A549 (cell line): ENCODE measurements around the gene TMEM86B. TPM values are rescaled to one million over a fixed set of nuclear protein-coding genes. Genes with fewer than 3 reads are reported as not detected.
"Not testable (repeated sequence)": the region's sequence is repeated elsewhere in the genome, so short reads cannot be mapped to it uniquely, and the experiment has no call there.

Experiments used
- ATAC-seq, 2 experiments: fragments of 200-7000 bp in 1 of 2; fragments of >200 bp in 1 of 2; cut with Nextera tagmentation in 1 of 2; cut with Tn5 transposase in 1 of 2; 3 replicates each; pipeline versions ENCODE4 v1.8.0 to v1.9.1; 2018 to 2020; ENCODE audit warnings: mild to moderate bottlenecking in 1 of 2, moderate library complexity in 1 of 2
- CTCF ChIA-PET: fragments of 300-600 bp; sonication (Branson Sonifier 250); formaldehyde crosslinking; extraction: SDS; loops from one replicate; lab custom pipeline; 2021; ENCODE audit warnings: antibody characterized with exemption, inconsistent platforms; lab: Yijun Ruan, JAX
- POLR2A ChIA-PET: fragments of 350-600 bp; formaldehyde crosslinking; extraction: SDS; loops from one replicate; lab custom pipeline; 2021; ENCODE audit warnings: antibody characterized with exemption, inconsistent platforms; lab: Yijun Ruan, JAX
- DNase-seq, 2 experiments: peaks; one replicate each; pipeline versions ENCODE4 v3.0.0 to v3.0.0-alpha.2; 2011 to 2016; ENCODE audit warnings: low read depth in 1 of 2, low spot score in 1 of 2
- FAIRE-seq: peaks from 2 replicates; lab custom pipeline; 2011; peaks lifted over from hg19 to GRCh38; lab: Jason Lieb, UNC
- H3K27ac ChIP-seq, 2 experiments: fragments of >200 bp; sonication (Bioruptor Twin); formaldehyde crosslinking; 3 replicates each; pipeline ENCODE4 v1.5.1; 2016 to 2017
- H3K4me1 ChIP-seq: fragments of >200 bp; sonication (Bioruptor Twin); formaldehyde crosslinking; 3 replicates; pipeline ENCODE4 v1.6.1; 2016
- H3K4me2 ChIP-seq: fragments of >200 bp; sonication (Bioruptor Twin); formaldehyde crosslinking; 3 replicates; pipeline ENCODE4 v1.6.1; 2016
- H3K4me3 ChIP-seq: fragments of >200 bp; sonication (Bioruptor Twin); formaldehyde crosslinking; 3 replicates; pipeline ENCODE4 v1.5.1; 2016
- H3K9me3 ChIP-seq: fragments of >200 bp; sonication (Bioruptor Twin); formaldehyde crosslinking; 3 replicates; pipeline ENCODE4 v1.6.1; 2016
- EHMT2 ChIP-seq: fragments of 200-600 bp; sonication (generic); IDR thresholded peaks from 2 replicates; pipeline ENCODE4 v1.6.1; 2016; ENCODE audit warnings: antibody characterized with exemption, low read depth, mild to moderate bottlenecking, moderate library complexity
- GATA3 ChIP-seq: IDR thresholded peaks from 2 replicates; pipeline ENCODE4 v1.6.1; 2012; ENCODE audit warnings: borderline replicate concordance
- JUN ChIP-seq, 2 experiments: fragments of >200 bp; sonication (Bioruptor Twin); formaldehyde crosslinking; IDR thresholded peaks; 2 replicates in 1 of 2; 3 replicates in 1 of 2; pipeline ENCODE4 v1.6.1; 2016 to 2017
- KDM1A ChIP-seq: fragments of 200-600 bp; sonication (generic); IDR thresholded peaks from 2 replicates; pipeline ENCODE4 v1.6.1; 2016; ENCODE audit warnings: low read depth, mild to moderate bottlenecking
- NFE2L2 ChIP-seq: fragments of 150-350 bp; conservative IDR thresholded peaks from 2 replicates; pipeline ENCODE4 v1.6.1; 2014; ENCODE audit warnings: low read length
- NPAS2 ChIP-seq: fragments of 250-450 bp; sonication (Bioruptor Pico); IDR thresholded peaks from 2 replicates; pipeline ENCODE4 v1.8.0; 2022; ENCODE audit warnings: mild to moderate bottlenecking, moderate library complexity, borderline replicate concordance
- PHF8 ChIP-seq: fragments of 200-600 bp; sonication (generic); IDR thresholded peaks from 2 replicates; pipeline ENCODE4 v1.6.1; 2016; ENCODE audit warnings: low read depth, mild to moderate bottlenecking, antibody characterized with exemption, moderate library complexity, borderline replicate concordance
- RAD21 ChIP-seq, 2 experiments: fragments of >200 bp in 1 of 2; sonication (Bioruptor Twin) in 1 of 2; formaldehyde crosslinking in 1 of 2; IDR thresholded peaks in 1 of 2; conservative IDR thresholded peaks in 1 of 2; 2 replicates in 1 of 2; 3 replicates in 1 of 2; pipeline ENCODE4 v1.6.1; 2012 to 2018; ENCODE audit warnings: inconsistent platforms in 1 of 2
- RFX5 ChIP-seq: fragments of 450-650 bp; IDR thresholded peaks from 2 replicates; pipeline ENCODE4 v1.7.1; 2014; ENCODE audit warnings: antibody characterized with exemption, mild to moderate bottlenecking, moderate library complexity
- SMC3 ChIP-seq: fragments of >200 bp; sonication (Bioruptor Twin); formaldehyde crosslinking; IDR thresholded peaks from 3 replicates; pipeline ENCODE4 v1.6.1; 2018; ENCODE audit warnings: inconsistent platforms
- SREBF2 ChIP-seq: fragments of 450-650 bp; IDR thresholded peaks from 2 replicates; pipeline ENCODE4 v1.6.1; 2014; ENCODE audit warnings: mild to moderate bottlenecking, moderate library complexity
- TP53 ChIP-seq: fragments of 250-450 bp; sonication (Bioruptor Pico); IDR thresholded peaks from 2 replicates; pipeline ENCODE4 v1.5.0; 2021; ENCODE audit warnings: mild to moderate bottlenecking, moderate library complexity
- WGBS: methylation state at CpG from one replicate; pipeline ENCODE4 v1.1.6; 2017; ENCODE audit errors: missing lambda C conversion rate; 5-methylcytosine and 5-hydroxymethylcytosine counted together
- polyA plus RNA-seq, 4 experiments: library from polyadenylated mRNA; depleted of rRNA in 3 of 4; stranded (reverse); fragments of >200 nt; fragmentation: RNase III in 1 of 4; extraction: RNeasy Plus Mini Kit Qiagen cat#74134 plus additional on column Dnase treatment in 1 of 4; gene quantifications; 2 replicates in 3 of 4; 3 replicates in 1 of 4; pipeline ENCODE4 v1.2.3, GENCODE V29; 2011 to 2017
- TF ChIP-seq, protein P1 (sequence below): fragments of >200 bp; sonication (Bioruptor Twin); formaldehyde crosslinking; IDR thresholded peaks from 3 replicates; pipeline ENCODE4 v1.5.1; 2016
- TF ChIP-seq, protein P2 (sequence below): IDR thresholded peaks from 2 replicates; pipeline ENCODE4 v1.6.1; 2012
- TF ChIP-seq, protein P3 (sequence below): fragments of 450-650 bp; IDR thresholded peaks from 2 replicates; pipeline ENCODE4 v1.6.1; 2014; ENCODE audit warnings: antibody characterized with exemption
- TF ChIP-seq, protein P4 (sequence below): IDR thresholded peaks from 2 replicates; pipeline ENCODE4 v1.6.1; 2012
- TF ChIP-seq, protein P5 (sequence below): fragments of 150-350 bp; IDR thresholded peaks from 2 replicates; pipeline ENCODE4 v1.6.1; 2014; ENCODE audit warnings: low read depth, mild to moderate bottlenecking, low read length
- TF ChIP-seq, protein P6 (sequence below): IDR thresholded peaks from 2 replicates; pipeline ENCODE4 v1.6.1; 2012; ENCODE audit warnings: low read depth, borderline replicate concordance

TMEM86B gene
- polyA plus RNA-seq, 2 of the 4 experiments (the other 2 are of a cell fraction) = 1.6 to 3.4 TPM

DNA sequence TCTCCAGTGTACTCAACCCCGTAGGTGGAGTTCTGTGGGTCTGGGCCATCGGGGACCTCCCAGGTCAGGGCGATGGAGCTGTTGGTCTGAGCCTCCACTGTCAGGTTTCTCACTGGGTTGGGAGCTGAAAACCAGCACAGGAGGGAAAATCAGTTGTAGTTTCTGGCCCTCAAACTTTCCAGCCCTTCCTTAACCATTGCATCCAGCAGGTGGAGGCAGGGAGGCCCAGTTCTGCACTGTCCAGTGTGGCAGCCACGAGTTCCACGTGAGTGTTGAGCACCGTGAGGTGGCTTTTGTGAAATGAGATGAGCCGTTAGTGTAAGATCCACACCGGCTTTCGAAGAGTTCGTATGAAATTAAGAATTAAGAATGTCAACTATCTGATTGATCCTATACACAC, 26.4 kb downstream of the TMEM86B start:
- POLR2A ChIA-PET = interaction anchor here (0.7 kb wide), 1 partner anchor 19 kb away, joined by 3 read pairs; no protein-coding TSS in a partner anchor
- DNase-seq = peak in 1 of 2 experiments; percentile 59
- not testable (repeated sequence) for H3K4me3 ChIP-seq, H3K27ac ChIP-seq, H3K9me3 ChIP-seq, FAIRE-seq, H3K4me2 ChIP-seq, H3K4me1 ChIP-seq
- WGBS = 79% methylated on average over 10 of the region's 10 CpGs
- CTCF ChIA-PET = interaction anchor here (0.7 to 3.7 kb wide), 12 partner anchors 10 to 301 kb away, joined by 3 to 17 read pairs (median 4); partner anchors contain the start of gene PPP6R1
- peak; percentile 41 to 46; a peak in 3 of 6 replicates for ATAC-seq
- TF ChIP-seq, protein P1, sequence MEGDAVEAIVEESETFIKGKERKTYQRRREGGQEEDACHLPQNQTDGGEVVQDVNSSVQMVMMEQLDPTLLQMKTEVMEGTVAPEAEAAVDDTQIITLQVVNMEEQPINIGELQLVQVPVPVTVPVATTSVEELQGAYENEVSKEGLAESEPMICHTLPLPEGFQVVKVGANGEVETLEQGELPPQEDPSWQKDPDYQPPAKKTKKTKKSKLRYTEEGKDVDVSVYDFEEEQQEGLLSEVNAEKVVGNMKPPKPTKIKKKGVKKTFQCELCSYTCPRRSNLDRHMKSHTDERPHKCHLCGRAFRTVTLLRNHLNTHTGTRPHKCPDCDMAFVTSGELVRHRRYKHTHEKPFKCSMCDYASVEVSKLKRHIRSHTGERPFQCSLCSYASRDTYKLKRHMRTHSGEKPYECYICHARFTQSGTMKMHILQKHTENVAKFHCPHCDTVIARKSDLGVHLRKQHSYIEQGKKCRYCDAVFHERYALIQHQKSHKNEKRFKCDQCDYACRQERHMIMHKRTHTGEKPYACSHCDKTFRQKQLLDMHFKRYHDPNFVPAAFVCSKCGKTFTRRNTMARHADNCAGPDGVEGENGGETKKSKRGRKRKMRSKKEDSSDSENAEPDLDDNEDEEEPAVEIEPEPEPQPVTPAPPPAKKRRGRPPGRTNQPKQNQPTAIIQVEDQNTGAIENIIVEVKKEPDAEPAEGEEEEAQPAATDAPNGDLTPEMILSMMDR = peak; percentile 25; the same call in 1 of the 3 replicates
- peak in 1 of 2 experiments; percentile 27; a peak in 2 of 5 replicates for TF ChIP-seq RAD21 (conservative IDR thresholded peaks at IDR 0.05 in 1 of 2, IDR thresholded peaks at IDR 0.05 in 1 of 2)
- TF ChIP-seq, protein P2, sequence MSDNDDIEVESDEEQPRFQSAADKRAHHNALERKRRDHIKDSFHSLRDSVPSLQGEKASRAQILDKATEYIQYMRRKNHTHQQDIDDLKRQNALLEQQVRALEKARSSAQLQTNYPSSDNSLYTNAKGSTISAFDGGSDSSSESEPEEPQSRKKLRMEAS = 0 out of 2 replicates have a peak, but pooled peaks have one; percentile 24
- TF ChIP-seq SMC3 = peak; percentile 31; the same call in 1 of the 3 replicates

DNA sequence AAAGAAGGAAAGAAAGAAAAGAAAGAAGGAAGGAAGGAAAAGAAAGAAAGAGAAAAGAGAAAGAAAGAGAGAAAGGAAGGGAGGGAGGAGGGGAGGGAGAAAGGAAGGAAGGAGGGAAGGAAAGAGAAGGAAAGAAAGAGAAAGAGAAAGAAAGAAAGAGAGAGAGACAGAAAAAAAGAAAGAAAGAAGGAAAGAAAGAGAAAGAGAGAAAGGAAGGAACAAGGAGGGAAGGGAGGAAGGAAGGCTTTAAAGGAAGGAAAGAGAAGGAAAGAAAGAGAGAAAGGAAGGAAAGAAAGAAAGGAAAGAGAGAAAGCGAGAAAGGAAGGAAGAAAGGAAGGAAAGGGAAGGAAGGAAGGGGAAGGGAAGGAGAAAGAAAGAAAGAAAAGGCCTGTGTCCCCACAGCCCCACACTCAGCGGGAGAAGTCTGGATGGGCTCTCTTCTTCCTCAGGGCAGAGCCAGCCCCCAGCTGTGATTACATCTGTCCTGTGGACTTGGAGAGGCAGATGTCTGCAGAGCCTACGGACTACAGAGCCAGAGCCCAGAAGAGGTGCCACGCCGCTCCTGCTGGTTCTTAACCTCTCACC, 28.9 kb downstream of the TMEM86B start:
- H3K4me3 ChIP-seq = no peak overlapping the region
- ChIA-PET CTCF (interaction anchor here (0.7 to 2.8 kb wide), 6 partner anchors 16 to 233 kb away, joined by 3 to 13 read pairs (median 4); no protein-coding TSS in a partner anchor), POLR2A (no interaction called here)
- ATAC-seq = no peak
- no peaks in the 10 kb centered on the region for H3K4me1 ChIP-seq
- DNase-seq = no peak
- WGBS = 84% methylated on average over 5 of the region's 5 CpGs
- no peak for FAIRE-seq
- no peak overlapping the region for H3K27ac ChIP-seq
- no peaks in the 10 kb centered on the region for H3K9me3 ChIP-seq
- no peak overlapping the region for H3K4me2 ChIP-seq
- TF ChIP-seq JUN (IDR thresholded peaks at IDR 0.05) (no peak), KDM1A (no peak), TP53 (CRISPR knock-in tag) (no peak), GATA3 (no peak), NFE2L2 (no peak), PHF8 (no peak), NPAS2 (CRISPR knock-in tag) (no peak), RFX5 (no peak), EHMT2 (no peak), SREBF2 (no peak)
- TF ChIP-seq, protein P3, sequence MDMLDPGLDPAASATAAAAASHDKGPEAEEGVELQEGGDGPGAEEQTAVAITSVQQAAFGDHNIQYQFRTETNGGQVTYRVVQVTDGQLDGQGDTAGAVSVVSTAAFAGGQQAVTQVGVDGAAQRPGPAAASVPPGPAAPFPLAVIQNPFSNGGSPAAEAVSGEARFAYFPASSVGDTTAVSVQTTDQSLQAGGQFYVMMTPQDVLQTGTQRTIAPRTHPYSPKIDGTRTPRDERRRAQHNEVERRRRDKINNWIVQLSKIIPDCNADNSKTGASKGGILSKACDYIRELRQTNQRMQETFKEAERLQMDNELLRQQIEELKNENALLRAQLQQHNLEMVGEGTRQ = no peak
- TF ChIP-seq, protein P4, sequence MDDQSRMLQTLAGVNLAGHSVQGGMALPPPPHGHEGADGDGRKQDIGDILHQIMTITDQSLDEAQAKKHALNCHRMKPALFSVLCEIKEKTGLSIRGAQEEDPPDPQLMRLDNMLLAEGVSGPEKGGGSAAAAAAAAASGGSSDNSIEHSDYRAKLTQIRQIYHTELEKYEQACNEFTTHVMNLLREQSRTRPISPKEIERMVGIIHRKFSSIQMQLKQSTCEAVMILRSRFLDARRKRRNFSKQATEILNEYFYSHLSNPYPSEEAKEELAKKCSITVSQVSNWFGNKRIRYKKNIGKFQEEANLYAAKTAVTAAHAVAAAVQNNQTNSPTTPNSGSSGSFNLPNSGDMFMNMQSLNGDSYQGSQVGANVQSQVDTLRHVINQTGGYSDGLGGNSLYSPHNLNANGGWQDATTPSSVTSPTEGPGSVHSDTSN = no peak
- TF ChIP-seq, protein P5, sequence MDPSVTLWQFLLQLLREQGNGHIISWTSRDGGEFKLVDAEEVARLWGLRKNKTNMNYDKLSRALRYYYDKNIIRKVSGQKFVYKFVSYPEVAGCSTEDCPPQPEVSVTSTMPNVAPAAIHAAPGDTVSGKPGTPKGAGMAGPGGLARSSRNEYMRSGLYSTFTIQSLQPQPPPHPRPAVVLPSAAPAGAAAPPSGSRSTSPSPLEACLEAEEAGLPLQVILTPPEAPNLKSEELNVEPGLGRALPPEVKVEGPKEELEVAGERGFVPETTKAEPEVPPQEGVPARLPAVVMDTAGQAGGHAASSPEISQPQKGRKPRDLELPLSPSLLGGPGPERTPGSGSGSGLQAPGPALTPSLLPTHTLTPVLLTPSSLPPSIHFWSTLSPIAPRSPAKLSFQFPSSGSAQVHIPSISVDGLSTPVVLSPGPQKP = no peak
- TF ChIP-seq, protein P6, sequence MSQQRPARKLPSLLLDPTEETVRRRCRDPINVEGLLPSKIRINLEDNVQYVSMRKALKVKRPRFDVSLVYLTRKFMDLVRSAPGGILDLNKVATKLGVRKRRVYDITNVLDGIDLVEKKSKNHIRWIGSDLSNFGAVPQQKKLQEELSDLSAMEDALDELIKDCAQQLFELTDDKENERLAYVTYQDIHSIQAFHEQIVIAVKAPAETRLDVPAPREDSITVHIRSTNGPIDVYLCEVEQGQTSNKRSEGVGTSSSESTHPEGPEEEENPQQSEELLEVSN = no peak
